Kidney tubule cell (primary cell): ENCODE measurements around the gene FUT3.

ENCODE experiments used
- DNase-seq: peaks from one replicate; pipeline ENCODE4 v3.0.0-alpha.2; 2018; ENCODE audit warnings: low spot score

Gene FUT3

DNA sequence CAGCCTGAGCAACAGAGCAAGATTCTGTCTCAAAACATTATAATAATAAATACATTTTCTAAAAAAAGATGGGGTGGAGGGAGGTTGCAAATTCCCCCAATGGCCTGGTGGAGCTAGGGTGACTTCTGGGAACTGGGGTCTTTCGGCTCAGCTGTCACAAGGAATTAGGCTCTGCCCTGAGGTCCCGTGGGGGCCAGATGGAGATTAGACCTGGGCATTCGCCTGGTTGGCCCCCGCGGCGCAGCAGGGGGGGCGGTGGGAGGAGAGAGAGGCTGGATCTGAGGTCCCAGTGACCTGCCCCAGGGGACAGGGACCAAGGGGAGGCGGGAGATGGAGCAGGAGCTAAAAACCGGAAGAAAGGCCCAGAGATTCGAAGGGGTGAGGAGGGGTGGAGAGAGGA, 26.5 kb downstream of the FUT3 start:
- DNase-seq, result no peak

- peak; percentile 12 for DNase-seq
These were observed 27.5 kb downstream of the FUT3 start for GRCh38 chr19:5823579-5824281.

GRCh38 chr19:5822181-5822844, 28.9 kb downstream of the FUT3 start:
- DNase-seq, result no peak

DNA sequence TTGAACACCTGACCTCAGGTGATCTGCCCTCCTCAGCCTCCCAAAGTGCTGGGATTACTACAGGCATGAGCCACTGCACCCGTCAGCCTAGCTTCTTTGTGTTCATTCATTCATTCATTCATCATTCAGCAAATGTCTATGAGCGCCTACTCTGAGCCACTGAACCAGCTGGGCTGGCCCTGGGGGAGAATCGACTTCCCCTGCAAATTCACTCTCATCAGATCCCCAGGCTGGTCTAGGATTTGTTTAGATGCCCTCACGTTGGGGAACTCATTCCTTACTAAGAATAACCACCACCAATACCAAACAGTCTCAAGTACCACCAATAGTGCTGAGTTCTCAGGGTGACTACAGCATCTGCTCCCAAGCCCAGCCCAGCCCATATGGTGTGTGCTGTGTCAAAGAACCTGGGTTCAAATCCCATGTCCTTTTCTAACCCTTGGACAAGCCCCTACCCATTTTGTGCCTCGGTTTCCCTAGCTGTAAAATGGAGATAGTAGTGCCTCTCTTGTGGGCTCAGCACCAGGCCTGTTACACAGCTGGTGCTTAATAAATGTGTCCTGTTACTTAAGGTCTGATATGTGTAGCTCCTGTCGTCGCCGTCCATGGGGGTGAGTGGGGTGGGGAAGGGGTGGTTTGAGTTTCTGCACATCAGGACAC, 29.6 kb downstream of the FUT3 start:
- DNase-seq, result no peak

DNA sequence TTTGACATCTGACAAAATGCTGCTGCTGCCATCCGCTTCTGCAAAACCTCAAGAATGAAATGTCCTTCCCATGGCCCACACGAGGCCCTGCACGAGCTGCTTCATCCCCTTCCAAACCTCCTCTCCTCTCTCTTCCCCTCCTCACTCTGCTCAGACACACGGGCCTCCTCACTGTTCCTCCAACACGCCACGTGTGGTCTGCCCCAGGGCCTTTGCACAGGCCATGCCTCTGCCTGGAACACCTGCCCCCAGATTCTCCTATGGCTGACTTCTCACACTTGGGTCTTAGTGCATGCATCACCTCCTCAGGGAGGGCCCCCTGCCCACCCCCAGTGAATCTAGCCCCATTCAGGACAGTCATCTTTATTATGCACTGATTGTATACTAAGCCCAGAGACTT, 30.5 kb downstream of the FUT3 start:
- no peak for DNase-seq

- DNase-seq, result no peak
These were observed 32.7 kb downstream of the FUT3 start for GRCh38 chr19:5818594-5818993.

- no peak for DNase-seq
These were observed 34.0 kb downstream of the FUT3 start for GRCh38 chr19:5817218-5817617.

DNA sequence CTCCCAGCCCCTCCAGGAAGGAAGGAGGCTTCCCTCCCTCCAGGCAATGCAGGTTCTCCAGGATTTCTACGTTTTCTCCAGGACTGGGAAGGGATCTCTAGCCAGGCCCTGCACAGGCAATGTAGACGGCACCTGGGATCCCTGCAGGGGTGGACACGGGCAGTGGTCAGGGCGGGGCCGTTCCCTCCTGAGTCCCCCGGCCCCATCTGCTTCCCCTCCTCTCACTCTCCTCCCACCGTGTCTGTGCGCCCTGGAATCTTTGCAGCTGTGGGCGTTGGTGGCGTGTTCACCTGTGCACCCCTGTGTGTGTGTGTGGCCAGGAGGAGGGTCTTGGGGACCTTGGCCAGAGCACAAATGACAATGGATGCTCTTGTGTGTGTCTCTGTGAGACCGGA, 36.4 kb downstream of the FUT3 start:
- DNase-seq, result no peak

- no peak for DNase-seq
These were observed 37.0 kb downstream of the FUT3 start for GRCh38 chr19:5814123-5814851.

DNA sequence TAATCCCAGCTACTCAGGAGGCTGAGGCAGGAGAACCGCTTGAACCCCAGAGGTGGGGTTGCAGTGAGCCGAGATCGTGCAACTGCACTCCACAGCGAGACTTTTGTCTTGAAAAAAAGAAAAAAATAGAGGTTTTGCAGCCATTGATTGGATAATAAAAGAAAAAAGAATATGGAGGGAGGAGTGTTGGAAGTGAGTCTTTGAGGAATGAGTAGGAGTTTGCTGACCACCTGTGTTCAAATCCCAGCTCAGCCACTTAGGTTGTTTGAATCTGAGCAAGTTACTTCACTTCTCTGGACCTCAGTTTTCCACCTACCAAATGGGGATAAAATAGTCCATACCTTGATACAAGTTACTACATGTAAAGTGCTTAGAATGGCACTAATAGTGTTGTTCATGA, 40.1 kb downstream of the FUT3 start:
- DNase-seq, result no peak

- no peak for DNase-seq
These were observed 41.8 kb downstream of the FUT3 start for GRCh38 chr19:5809469-5809868.

DNA sequence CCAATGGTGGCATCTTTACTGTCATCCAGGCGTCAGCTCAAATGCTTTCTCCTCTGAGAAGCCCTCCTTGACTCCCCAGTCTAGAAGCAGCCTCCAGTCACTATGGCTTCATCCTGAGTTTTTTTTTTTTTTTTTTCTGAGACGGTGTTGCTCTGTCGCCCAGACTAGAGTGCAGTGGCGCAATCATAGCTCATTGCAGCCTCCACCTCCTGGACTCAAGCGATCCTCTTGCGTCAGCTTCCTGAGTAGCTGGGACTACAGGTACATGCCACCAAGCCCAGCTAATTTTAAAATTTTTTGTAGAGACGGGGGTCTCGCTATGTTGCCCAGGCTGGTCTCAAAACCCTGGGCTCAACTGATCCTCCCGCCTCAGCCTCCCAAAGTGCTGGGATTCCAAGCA, 42.2 kb downstream of the FUT3 start:
- DNase-seq, result no peak

DNA sequence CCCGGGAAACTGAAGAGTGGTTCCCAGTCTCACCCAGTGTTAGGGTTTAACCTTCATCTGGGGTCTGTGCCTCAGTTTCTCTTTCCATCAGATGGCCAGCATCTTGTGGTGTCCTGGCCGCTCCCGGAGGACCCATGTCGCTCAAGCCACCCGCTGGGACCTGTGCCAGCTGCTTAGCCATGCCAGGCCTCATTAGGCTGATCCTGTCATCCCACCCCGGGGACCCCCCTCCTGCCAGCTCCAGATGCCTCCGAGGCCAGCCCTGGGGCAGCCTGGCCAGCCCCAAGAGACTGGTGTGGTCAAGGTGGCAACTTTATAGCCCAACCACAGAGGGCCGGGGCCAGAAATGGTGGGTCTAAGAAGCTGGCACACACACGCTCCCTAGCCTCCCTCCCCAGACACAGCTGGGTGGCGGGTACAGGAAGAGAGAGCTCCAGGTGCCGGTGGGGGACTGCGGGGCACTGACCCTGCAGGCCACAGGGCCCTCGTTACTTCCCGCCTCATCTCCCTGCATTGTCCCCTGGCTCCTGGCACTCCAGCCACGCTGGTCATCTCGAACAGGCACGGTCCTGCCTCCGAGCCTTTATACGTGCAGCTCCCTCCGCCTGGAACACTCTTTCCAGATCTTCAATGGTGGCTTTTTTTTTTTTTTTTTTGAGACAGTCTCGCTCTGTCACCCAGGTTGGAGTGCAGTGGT, 43.0 kb downstream of the FUT3 start:
- DNase-seq, result no peak

GRCh38 chr19:5806905-5807304, 44.3 kb downstream of the FUT3 start:
- DNase-seq, result no peak

GRCh38 chr19:5806133-5806489, 45.1 kb downstream of the FUT3 start:
- DNase-seq, result no peak

GRCh38 chr19:5805462-5806132, 45.7 kb downstream of the FUT3 start:
- DNase-seq, result peak; percentile 43

DNA sequence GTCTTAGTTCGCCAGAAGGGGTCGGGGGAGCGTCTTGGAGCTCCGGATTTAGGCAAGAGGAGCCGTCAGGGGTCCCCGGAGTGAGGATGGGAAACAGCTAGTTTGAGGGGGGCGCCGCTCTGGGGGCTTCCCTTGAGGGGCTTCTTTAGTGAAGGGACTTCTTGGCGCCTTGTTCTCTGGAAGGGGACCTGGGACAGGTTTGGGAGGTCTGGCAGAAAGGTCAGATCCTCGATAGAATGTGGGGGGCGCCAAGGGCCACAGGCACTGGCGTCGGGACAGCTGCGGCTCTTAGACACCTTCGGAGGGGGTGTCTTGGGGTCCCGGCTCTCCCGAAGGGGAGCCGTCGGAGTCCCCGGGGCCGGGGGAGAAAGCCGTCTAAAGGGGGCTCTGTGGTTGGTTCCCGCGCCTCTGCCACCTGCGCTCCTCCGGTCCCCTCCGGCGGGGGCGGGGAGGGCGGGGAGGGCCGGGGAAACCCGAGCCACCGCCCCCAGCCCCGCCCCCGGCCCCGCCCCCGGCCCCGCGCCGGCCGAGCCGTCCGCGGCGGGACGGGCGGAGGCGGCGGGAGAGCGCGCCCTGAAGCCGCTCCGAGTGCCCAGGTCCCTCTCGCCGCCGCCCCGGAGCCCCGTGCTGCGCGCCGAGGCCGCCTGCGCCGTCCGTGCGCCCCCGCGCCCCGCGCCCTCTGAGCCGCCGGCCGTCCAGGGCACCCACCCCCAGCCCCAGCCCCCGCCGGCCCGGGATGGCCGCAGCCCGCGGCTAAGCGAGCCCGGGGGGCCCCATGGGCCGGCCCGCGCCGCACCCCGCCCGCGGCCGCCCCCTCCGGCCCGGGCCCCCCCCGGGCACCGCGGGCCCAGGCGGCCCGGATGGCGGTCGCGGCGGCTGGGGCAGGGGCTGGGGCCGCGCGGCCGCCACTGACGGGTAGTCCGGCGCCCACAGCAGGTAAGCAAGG, 46.5 kb downstream of the FUT3 start, which contains the start of gene NRTN:
Gene NRTN (plus strand): TSS at position 552 of the 946 bp plus-strand sequence. CDS start 19,099 bp downstream, outside the sequence.
- DNase-seq, result no peak

GRCh38 chr19:5803752-5804515, 47.3 kb downstream of the FUT3 start:
- DNase-seq, result peak; percentile 88

GRCh38 chr19:5803441-5803751, 47.9 kb downstream of the FUT3 start:
- DNase-seq, result no peak
